Natural killer cell (primary cell): ENCODE results near the gene RTP5. TPM values are rescaled to one million over a fixed set of nuclear protein-coding genes. Genes with fewer than 3 reads are reported as not detected.
"Not testable (repeated sequence)": the region's sequence is repeated elsewhere in the genome, so short reads cannot be mapped to it uniquely, and the experiment has no call there.

Source experiments
- ATAC-seq, 3 donors: fragments of 150-1000 bp in 2 of 3; fragments of 200-7000 bp in 1 of 3; cut with Tn5 transposase; 1 replicate in 1 of 3; 2 replicates in 2 of 3; pipeline ENCODE4 v1.10.0; 2021; ENCODE audit warnings: mild to moderate bottlenecking in 2 of 3, moderate library complexity in 2 of 3
- DNase-seq, 2 donors: peaks; one replicate each; pipeline versions ENCODE4 v3.0.0 to v3.0.0-alpha.2; 2013 to 2021; ENCODE audit warnings: mixed read lengths in 1 of 2
- H3K27ac ChIP-seq: one replicate; pipeline ENCODE4 v1.5.1; 2013; ENCODE audit warnings: mild to moderate bottlenecking, low read length
- H3K27me3 ChIP-seq: one replicate; pipeline ENCODE4 v1.6.1; 2013; ENCODE audit warnings: low read length; ENCODE audit not compliant: control insufficient read depth, insufficient read depth
- H3K36me3 ChIP-seq: one replicate; pipeline ENCODE4 v1.6.1; 2013; ENCODE audit warnings: low read length; ENCODE audit not compliant: control insufficient read depth, insufficient read depth
- H3K4me1 ChIP-seq: one replicate; pipeline ENCODE4 v1.6.1; 2013; ENCODE audit warnings: low read length; ENCODE audit not compliant: control insufficient read depth, insufficient read depth
- H3K4me3 ChIP-seq: one replicate; pipeline ENCODE4 v1.5.1; 2013; ENCODE audit warnings: low read length
- H3K9me3 ChIP-seq: one replicate; pipeline ENCODE4 v1.6.1; 2013; ENCODE audit warnings: low read length; ENCODE audit not compliant: control insufficient read depth, insufficient read depth
- H3K27ac Mint-ChIP-seq, 2 donors: one replicate each; pipeline ENCODE4 v1.8.0; 2022; ENCODE audit warnings: mild to moderate bottlenecking in 2 of 2, mixed read lengths in 2 of 2, moderate library complexity in 1 of 2
- H3K27me3 Mint-ChIP-seq, 2 donors: one replicate each; pipeline ENCODE4 v1.8.0; 2022; ENCODE audit warnings: low read depth in 2 of 2, mixed read lengths in 2 of 2
- H3K36me3 Mint-ChIP-seq: one replicate; pipeline ENCODE4 v1.8.0; 2022; ENCODE audit warnings: mixed read lengths
- H3K4me1 Mint-ChIP-seq, 2 donors: one replicate each; pipeline ENCODE4 v1.8.0; 2022; ENCODE audit warnings: mixed read lengths in 2 of 2
- H3K4me3 Mint-ChIP-seq: one replicate; pipeline ENCODE4 v1.8.0; 2022; ENCODE audit warnings: mild to moderate bottlenecking, moderate library complexity, mixed read lengths
- H3K9me3 Mint-ChIP-seq, 2 donors: one replicate each; pipeline ENCODE4 v1.8.0; 2022; ENCODE audit warnings: mixed read lengths in 2 of 2
- CTCF ChIP-seq: fragments of 200-600 bp; IDR thresholded peaks from one replicate; pipeline ENCODE4 v1.8.0; 2022; ENCODE audit warnings: antibody characterized with exemption
- WGBS: methylation state at CpG from one replicate; pipeline ENCODE4 v1.1.7; 2013; ENCODE audit warnings: missing lambda C conversion rate; ENCODE audit not compliant: insufficient coverage; 5-methylcytosine and 5-hydroxymethylcytosine counted together
- intact Hi-C: fragments of 100-400 bp; cut with micrococcal nuclease; formaldehyde crosslinking; loops from one replicate; pipeline ENCODE4 v1.14.2; 2022
- total RNA-seq, 4 donors: library from RNA; stranded (reverse); fragments of 120-200 nt in 1 of 4; gene quantifications; one replicate each; pipeline versions ENCODE4 v1.2.3 to v1.2.4, GENCODE V29; 2013 to 2022

The RTP5 gene
- total RNA-seq, 3 donors from 2014 or later (not counting 1 experiment from before 2014, with no cell fraction given), result 0.47 to 1.7 (median 0.68) TPM

GRCh38 chr2:241874277-241874925 lies 4.9 kb downstream of the RTP5 start:
- Histone ChIP-seq H3K9me3 (no peaks in the 10 kb centered on the region), H3K4me3 (no peak overlapping the region), H3K4me1 (peaks cover 49% of the 10 kb centered on the region), H3K27me3 (no peaks in the 10 kb centered on the region), H3K27ac (no peak overlapping the region), H3K36me3 (no peaks in the 10 kb centered on the region)
- whole genome bisulfite sequencing, result 94% methylated on average over 17 of the region's 17 CpGs
- H3K27ac Mint-ChIP-seq, result no peak overlapping the region
- H3K4me3 Mint-ChIP-seq, result no peak overlapping the region
- peaks cover 17 to 39% of the 10 kb centered on the region in 2 donors for H3K4me1 Mint-ChIP-seq
- no peaks in the 10 kb centered on the region for H3K36me3 Mint-ChIP-seq
- ATAC-seq (no peak), DNase-seq (no peak)
- no peak for TF ChIP-seq CTCF
- H3K27me3 Mint-ChIP-seq, result no peaks in the 10 kb centered on the region
- intact Hi-C loops, result loop anchor here (10.0 kb wide), 1 partner anchor 190 kb away; the partner anchor contains the start of gene DTYMK
- no peaks in the 10 kb centered on the region for H3K9me3 Mint-ChIP-seq

GRCh38 chr2:241875754-241876527 lies 6.4 kb downstream of the RTP5 start:
- not testable (repeated sequence) for H3K27ac Mint-ChIP-seq, H3K27me3 ChIP-seq, H3K27me3 Mint-ChIP-seq, H3K4me3 ChIP-seq, H3K9me3 ChIP-seq, H3K9me3 Mint-ChIP-seq, ATAC-seq, H3K27ac ChIP-seq, DNase-seq, H3K36me3 Mint-ChIP-seq, H3K36me3 ChIP-seq, H3K4me3 Mint-ChIP-seq
- peak; percentile 43 for TF ChIP-seq CTCF
- H3K4me1 ChIP-seq, result peaks cover 40% of the 10 kb centered on the region
- intact Hi-C loops, result loop anchor here (5.0 to 10.0 kb wide), 2 partner anchors 74 to 191 kb away; partner anchors contain the start of gene DTYMK
- 85% methylated on average over 10 of the region's 22 CpGs for WGBS
- H3K4me1 Mint-ChIP-seq, result peaks cover 15 to 35% of the 10 kb centered on the region in 2 donors

GRCh38 chr2:241876528-241877196 lies 7.1 kb downstream of the RTP5 start:
- H3K36me3 ChIP-seq, result no peaks in the 10 kb centered on the region
- 89% methylated on average over 16 of the region's 18 CpGs for WGBS
- no peaks in the 10 kb centered on the region for H3K9me3 ChIP-seq
- DNase-seq (no peak), ATAC-seq (no peak)
- peaks cover 40% of the 10 kb centered on the region for H3K4me1 ChIP-seq
- H3K27ac Mint-ChIP-seq, result no peak overlapping the region
- H3K4me3 ChIP-seq, result no peak overlapping the region
- no peak overlapping the region for H3K4me3 Mint-ChIP-seq
- H3K27me3 Mint-ChIP-seq, result no peaks in the 10 kb centered on the region
- H3K9me3 Mint-ChIP-seq, result no peaks in the 10 kb centered on the region
- no peaks in the 10 kb centered on the region for H3K36me3 Mint-ChIP-seq
- TF ChIP-seq CTCF, result no peak
- no peaks in the 10 kb centered on the region for H3K27me3 ChIP-seq
- intact Hi-C loops, result loop anchor here (5.0 to 10.0 kb wide), 2 partner anchors 74 to 192 kb away; partner anchors contain the start of gene DTYMK
- H3K27ac ChIP-seq, result no peak overlapping the region
- H3K4me1 Mint-ChIP-seq, result peaks cover 16 to 35% of the 10 kb centered on the region in 2 donors
